Urinary bladder (tissue), 4 donors: ENCODE data around the gene ABR. TPM values are rescaled to one million over a fixed set of nuclear protein-coding genes. Genes with fewer than 3 reads are reported as not detected.

Experiments
- DNase-seq: peaks from one replicate; pipeline ENCODE4 v3.0.0-alpha.2; 2015; ENCODE audit errors: extremely low spot score
- H3K27ac ChIP-seq: one replicate; pipeline ENCODE4 v1.5.1; 2013; ENCODE audit warnings: low read depth, mild to moderate bottlenecking, moderate library complexity
- H3K36me3 ChIP-seq: one replicate; pipeline ENCODE4 v1.6.1; 2013; ENCODE audit warnings: mild to moderate bottlenecking, moderate library complexity; ENCODE audit not compliant: insufficient read depth
- H3K4me1 ChIP-seq: one replicate; pipeline ENCODE4 v1.6.1; 2013; ENCODE audit warnings: mild to moderate bottlenecking, moderate library complexity; ENCODE audit not compliant: insufficient read depth
- H3K4me3 ChIP-seq: one replicate; pipeline ENCODE4 v1.5.1; 2013; ENCODE audit warnings: low read depth, low read length
- WGBS: extraction: QIAGEN DNeasy Blood & Tissue Kit; methylation state at CpG from one replicate; pipeline ENCODE4 v1.1.7; 2013; 5-methylcytosine and 5-hydroxymethylcytosine counted together
- polyA plus RNA-seq: library from polyadenylated mRNA; stranded (reverse); fragments of 200-250 nt; gene quantifications from one replicate; pipeline ENCODE4 v1.2.3, GENCODE V29; 2013
- total RNA-seq: library from RNA; depleted of rRNA; stranded (reverse); fragments of >200 nt; gene quantifications from one replicate; pipeline ENCODE4 v1.2.3, GENCODE V29; 2014
- donor health status: healthy with polysubstance abuse.
- donor health status: healthy.

Gene ABR
- total and polyA plus RNA-seq, 2 donors, result 37.1 to 53.9 TPM

- no peaks in the 10 kb centered on the region for H3K4me1 ChIP-seq
- DNase-seq, result no peak
- peaks cover 1% of the 10 kb centered on the region for H3K36me3 ChIP-seq
- H3K27ac ChIP-seq, result no peak overlapping the region
- no peak overlapping the region for H3K4me3 ChIP-seq
- 93% methylated on average over 9 of the region's 9 CpGs for WGBS
These were observed 166.1 kb downstream of the ABR start for GRCh38 chr17:1013729-1014090.

GRCh38 chr17:1012823-1013728 lies 166.7 kb downstream of the ABR start:
- Histone ChIP-seq H3K4me1 (no peaks in the 10 kb centered on the region), H3K4me3 (no peak overlapping the region), H3K27ac (no peak overlapping the region), H3K36me3 (peaks cover 1% of the 10 kb centered on the region)
- 84% methylated on average over 30 of the region's 30 CpGs for whole genome bisulfite sequencing
- no peak for DNase-seq

DNA sequence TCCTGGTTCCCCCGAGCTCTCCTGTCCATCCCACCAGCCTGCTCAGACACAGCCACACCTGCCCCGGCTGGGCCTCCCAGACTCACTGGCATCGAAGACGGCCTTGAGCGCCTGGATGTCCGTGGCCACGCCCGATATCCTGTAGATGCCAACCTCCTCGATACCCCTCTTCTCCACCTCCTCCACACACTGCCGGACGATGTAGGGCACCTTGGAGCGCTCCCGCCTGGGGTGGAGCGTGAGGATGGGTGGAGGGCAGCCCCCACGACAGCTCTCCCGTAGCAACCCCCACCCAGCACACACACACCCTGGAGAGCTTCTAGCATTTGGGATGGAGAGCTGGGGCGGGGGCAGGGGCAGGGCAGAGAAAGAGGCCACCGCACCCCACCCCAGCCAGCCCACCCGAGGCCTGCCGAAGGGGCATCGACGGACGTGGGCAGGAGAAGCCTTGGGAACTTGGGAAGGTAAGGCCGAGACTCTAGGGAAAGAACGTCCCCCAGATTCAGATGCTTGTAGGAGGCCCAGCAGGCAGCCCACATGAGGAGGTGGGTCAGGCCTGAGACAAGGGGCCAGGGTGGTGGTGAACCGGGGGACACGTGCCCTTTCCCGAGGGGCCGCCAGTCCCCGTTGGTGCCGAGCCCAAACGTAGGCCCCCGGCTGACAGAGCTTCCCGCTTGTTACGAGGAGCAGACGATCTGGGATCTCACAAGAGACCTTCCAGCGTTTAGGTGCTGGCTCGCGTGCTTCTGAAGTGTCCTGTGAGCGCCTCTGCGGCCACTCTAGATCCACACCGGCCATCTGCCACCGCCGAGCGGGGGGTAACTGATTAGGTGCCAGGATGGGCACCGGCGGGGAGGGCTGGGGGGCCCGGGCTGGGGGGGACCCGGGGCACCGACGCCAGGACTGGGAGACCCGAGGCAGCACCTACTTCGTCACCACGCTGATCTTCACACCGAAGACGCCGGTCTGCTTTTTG lies 167.7 kb downstream of the ABR start:
- WGBS, result 88% methylated on average over 57 of the region's 57 CpGs
- DNase-seq, result no peak
- Histone ChIP-seq H3K4me1 (no peaks in the 10 kb centered on the region), H3K4me3 (no peak overlapping the region), H3K27ac (no peak overlapping the region), H3K36me3 (peaks cover 1% of the 10 kb centered on the region)

DNA sequence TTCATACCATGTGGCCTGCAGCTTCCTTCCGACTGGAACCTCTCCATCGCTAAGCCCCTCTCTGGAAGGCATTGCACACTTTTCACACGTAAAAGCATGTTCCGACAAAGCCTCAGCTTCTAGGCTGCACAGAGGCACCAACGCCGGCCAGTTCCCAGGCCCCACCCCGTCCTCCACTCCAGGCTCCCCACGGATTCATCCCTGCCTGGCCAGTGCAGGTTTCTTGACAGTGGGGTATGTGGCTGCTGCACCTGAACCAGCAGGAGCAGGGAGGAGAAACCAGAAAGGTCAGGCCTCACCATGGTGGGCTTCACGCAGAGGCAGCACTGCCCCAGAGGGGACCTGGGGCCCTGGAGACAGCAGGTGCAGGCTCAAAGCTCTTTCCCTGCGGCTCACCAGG lies 168.6 kb downstream of the ABR start:
- no peak overlapping the region for H3K4me3 ChIP-seq
- 81% methylated on average over 10 of the region's 10 CpGs for WGBS
- no peak overlapping the region for H3K27ac ChIP-seq
- no peak for DNase-seq
- H3K36me3 ChIP-seq, result peaks cover 1% of the 10 kb centered on the region
- no peaks in the 10 kb centered on the region for H3K4me1 ChIP-seq

- Histone ChIP-seq H3K4me3 (no peak overlapping the region), H3K27ac (no peak overlapping the region), H3K36me3 (peaks cover 1% of the 10 kb centered on the region), H3K4me1 (no peaks in the 10 kb centered on the region)
- DNase-seq, result no peak
- 83% methylated on average over 14 of the region's 14 CpGs for WGBS
These were observed 169.2 kb downstream of the ABR start for GRCh38 chr17:1010586-1010985.

DNA sequence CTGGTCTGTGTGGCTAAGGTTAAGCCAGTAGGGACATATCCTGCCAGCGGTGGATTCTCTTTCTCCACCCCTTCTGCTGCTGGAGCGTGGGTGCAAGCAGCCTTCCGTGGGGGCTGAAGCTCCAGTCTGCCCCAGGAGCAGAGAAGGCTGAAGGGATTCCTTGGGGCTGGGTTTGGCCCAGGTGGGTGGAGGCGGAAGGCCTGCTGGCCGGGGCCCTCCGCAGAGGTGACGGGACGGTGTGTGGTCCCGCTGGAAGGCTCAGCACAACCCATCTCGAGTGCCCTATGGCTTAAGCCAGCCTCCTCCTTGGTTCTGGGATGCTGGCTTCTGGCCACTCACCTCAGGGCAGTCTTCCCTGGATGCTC lies 169.7 kb downstream of the ABR start:
- WGBS, result 77% methylated on average over 10 of the region's 10 CpGs
- DNase-seq, result no peak
- peaks cover 1% of the 10 kb centered on the region for H3K36me3 ChIP-seq
- no peak overlapping the region for H3K4me3 ChIP-seq
- H3K4me1 ChIP-seq, result no peaks in the 10 kb centered on the region
- H3K27ac ChIP-seq, result no peak overlapping the region

- no peak overlapping the region for H3K27ac ChIP-seq
- H3K4me3 ChIP-seq, result no peak overlapping the region
- 71% methylated on average over 19 of the region's 19 CpGs for WGBS
- H3K36me3 ChIP-seq, result peaks cover 1% of the 10 kb centered on the region
- H3K4me1 ChIP-seq, result no peaks in the 10 kb centered on the region
- no peak for DNase-seq
These were observed 170.3 kb downstream of the ABR start for GRCh38 chr17:1009229-1010085.

DNA sequence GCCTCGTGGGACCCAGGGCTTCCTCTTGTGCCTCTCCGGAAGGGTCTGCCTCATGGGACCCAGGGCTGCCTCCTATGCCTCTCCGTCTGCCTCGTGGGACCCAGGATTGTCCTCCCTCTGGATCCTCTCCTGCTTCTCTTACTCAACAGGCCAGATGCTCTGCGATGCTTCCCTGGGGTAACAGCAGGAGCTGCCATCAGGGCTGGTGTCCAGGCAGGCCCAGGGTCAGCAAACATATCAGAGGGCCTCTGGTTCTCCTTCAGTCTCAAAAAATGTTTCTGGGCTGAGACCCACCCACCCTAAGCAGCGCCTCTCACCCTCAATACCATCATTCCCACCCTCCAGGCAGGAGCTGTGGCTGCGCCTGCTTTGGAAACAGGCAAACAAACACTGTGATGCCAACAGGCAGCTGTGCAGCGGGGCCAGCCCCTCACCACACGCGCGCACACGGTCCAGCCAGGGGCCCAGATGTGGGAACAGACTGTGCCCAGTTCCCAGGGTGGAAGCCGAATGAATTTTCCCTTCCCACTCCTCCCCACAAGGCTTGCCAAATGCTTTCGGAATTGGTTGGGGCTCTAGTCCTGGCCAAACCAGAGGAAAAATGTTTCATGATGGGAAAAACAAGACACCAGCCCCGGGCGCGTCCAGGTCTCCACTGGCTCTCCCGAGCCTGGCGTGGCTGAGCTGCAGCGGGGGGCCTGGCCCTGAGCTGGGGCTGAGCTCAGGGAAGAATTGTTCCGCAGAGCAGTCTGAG lies 171.6 kb downstream of the ABR start:
- WGBS, result 80% methylated on average over 21 of the region's 21 CpGs

GRCh38 chr17:1007310-1008007 lies 172.3 kb downstream of the ABR start:
- Histone ChIP-seq H3K36me3 (peaks cover 1% of the 10 kb centered on the region), H3K27ac (no peak overlapping the region), H3K4me3 (no peak overlapping the region), H3K4me1 (no peaks in the 10 kb centered on the region)
- 90% methylated on average over 16 of the region's 16 CpGs for WGBS
- no peak for DNase-seq

More for the DNA sequence above, 171.6 kb downstream of the ABR start:
- Histone ChIP-seq H3K4me3 (no peak overlapping the region), H3K27ac (no peak overlapping the region), H3K4me1 (no peaks in the 10 kb centered on the region), H3K36me3 (peaks cover 1% of the 10 kb centered on the region)
- DNase-seq, result no peak

DNA sequence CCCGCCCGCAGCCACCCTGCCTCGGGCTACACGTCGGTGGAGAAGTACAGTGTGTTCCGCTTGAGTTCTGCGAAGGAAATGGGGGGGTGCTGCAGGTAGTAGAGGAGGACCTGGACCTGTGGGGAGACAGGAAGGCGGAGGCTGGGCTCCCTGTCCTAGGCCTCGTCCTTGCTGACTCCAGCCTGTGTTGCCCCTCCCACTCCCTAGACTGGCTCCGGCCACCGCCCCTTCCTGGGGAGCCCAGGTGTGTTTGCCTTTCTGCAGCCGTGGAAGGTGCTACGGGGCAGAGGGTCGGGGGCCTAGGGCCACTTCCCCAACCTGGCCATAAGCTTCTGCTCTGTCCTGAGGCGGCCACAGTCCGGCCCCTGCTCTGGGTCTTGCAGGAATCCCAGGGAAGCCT lies 173.7 kb downstream of the ABR start:
- Histone ChIP-seq H3K36me3 (no peaks in the 10 kb centered on the region), H3K4me1 (no peaks in the 10 kb centered on the region), H3K4me3 (no peak overlapping the region), H3K27ac (no peak overlapping the region)
- WGBS, result 77% methylated on average over 16 of the region's 16 CpGs
- no peak for DNase-seq

GRCh38 chr17:1005361-1005946 lies 174.3 kb downstream of the ABR start:
- no peak overlapping the region for H3K4me3 ChIP-seq

GRCh38 chr17:1004769-1005295 lies 174.9 kb downstream of the ABR start:
- H3K4me1 ChIP-seq, result no peaks in the 10 kb centered on the region
- H3K4me3 ChIP-seq, result no peak overlapping the region
- H3K27ac ChIP-seq, result no peak overlapping the region
- WGBS, result 70% methylated on average over 13 of the region's 13 CpGs
- DNase-seq, result no peak
- no peaks in the 10 kb centered on the region for H3K36me3 ChIP-seq

More at GRCh38 chr17:1005361-1005946, 174.3 kb downstream of the ABR start:
- Histone ChIP-seq H3K4me1 (no peaks in the 10 kb centered on the region), H3K36me3 (no peaks in the 10 kb centered on the region), H3K27ac (no peak overlapping the region)
- 23% methylated on average over 23 of the region's 23 CpGs for WGBS
- no peak for DNase-seq
